ENCODE results near the gene SNX5.

Gene SNX5

GRCh38 chr20:17912916-17913315 lies 55.7 kb downstream of the SNX5 start:
- no peak for DNase-seq

DNA sequence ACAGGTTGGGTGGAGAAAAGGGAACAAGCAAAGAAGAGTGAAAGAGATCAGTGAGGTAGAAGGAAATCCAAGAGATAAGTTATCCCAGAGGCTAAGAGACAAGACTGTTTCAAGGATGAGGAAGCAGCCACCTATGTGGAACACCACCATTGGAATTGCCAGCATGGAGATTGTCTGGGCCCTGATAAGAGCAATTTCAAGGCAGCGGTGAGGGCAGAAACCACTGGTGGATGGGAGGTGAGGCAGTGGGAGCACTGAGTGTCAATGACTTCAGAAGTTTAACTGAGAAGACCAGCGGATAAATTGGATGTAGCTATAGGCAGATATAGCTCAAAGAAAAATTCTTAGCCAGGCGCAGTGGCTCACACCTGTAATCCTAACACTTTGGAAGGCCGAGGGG lies 56.7 kb downstream of the SNX5 start:
- DNase-seq = no peak

GRCh38 chr20:17910828-17911294 lies 57.7 kb downstream of the SNX5 start:
- DNase-seq = no peak

DNA sequence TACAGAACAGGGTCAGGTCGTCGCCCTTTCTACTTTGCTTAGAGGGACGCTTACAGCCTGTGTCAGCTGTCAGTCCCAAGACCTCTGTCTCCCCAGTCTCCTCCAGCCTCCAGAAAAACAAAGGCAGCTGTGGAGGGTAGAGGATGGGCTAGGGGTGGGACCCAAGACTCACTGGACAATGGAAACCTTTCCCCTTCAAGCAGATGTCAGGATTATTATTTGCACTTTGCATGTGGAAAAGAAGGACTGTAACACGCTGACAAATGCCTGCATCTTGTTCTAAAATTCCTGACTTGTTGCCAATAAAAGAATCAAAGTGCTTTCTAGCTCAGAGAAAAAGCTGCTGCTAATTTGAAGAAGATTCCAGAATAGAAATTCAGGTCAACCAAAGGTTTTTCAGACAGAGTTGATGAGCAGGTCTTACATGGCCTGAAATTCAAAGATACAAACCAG lies 58.7 kb downstream of the SNX5 start:
- no peak for DNase-seq

GRCh38 chr20:17905544-17905943 lies 63.0 kb downstream of the SNX5 start:
- DNase-seq = no peak

DNA sequence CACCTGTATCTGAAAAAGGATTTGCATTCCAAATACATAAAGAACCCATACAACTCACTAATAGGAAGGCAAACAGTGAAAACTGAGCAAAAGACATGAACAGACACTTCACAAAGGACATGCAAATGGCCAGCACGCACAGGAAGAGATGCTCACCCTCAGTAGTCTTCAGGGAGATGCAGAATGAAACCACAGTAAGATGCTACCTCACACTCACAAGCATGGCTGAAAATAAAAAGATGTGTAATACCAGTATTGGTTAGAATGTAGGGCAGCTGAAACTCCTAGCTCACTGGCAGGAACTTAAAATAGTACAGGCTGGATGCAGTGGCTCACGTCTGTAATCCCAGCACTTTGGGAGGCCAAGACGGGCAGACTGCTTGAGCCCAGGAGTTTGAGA lies 64.6 kb downstream of the SNX5 start:
- no peak for DNase-seq

- no peak for DNase-seq
Observed at GRCh38 chr20:17902531-17903083, 66.0 kb downstream of the SNX5 start.

- DNase-seq = no peak
Observed at GRCh38 chr20:17901971-17902370, 66.6 kb downstream of the SNX5 start.

GRCh38 chr20:17898548-17898994 lies 70.0 kb downstream of the SNX5 start:
- DNase-seq = peak; percentile 54

GRCh38 chr20:17897566-17898307 lies 70.9 kb downstream of the SNX5 start:
- no peak for DNase-seq

GRCh38 chr20:17896771-17897369 lies 71.7 kb downstream of the SNX5 start:
- no peak for DNase-seq

DNA sequence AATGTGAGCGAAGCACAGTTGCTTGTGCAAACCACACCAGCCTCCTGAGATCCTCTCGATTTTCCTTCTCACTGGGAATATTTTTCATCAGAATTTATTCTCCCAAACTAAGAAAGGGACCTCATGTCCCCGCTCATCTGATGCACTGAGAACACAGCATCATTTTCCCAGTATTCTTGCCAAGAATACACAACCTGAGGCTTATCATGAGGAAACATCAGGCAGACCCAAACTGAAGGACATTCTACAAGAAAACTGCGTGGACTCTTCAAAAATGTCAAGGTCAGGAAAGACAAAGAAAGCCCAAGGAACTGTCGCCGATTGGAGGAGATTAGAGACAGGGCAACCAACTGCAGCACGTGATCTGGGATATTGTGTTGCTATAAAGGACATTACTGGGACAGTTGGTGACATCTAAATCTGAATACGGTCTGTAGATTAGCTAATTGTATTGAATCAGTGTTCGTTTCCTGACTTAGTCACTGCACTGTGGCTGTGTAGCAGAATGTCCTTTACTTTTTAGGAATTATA lies 72.3 kb downstream of the SNX5 start:
- no peak for DNase-seq

DNA sequence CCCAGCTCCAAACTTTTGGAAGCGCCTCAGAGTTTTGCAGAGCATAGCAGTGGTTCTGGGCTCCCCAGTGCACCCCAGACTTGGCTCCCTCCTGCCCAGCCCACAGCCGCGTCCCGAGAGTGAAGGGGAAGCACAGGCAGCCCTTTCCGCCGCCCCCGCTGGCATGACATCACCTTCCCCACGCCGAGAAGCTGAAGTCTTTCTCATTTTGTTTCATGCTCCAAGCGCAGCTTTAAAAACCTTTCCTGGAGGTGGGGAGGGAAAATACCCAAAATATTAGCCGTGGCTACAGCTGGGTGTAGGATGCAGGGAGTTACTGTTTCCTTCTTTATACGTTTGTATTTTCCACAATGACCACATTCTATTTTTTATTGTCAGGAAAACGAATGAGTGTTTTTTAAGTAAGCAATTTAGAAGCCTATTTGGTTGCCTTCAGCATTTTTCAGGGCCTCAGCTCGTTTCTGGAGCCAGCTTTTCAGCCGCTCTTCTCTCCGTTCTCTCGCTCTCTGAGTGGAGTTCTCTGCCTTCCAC lies 72.9 kb downstream of the SNX5 start:
- DNase-seq = peak; percentile 30

- DNase-seq = no peak
Observed at GRCh38 chr20:17893445-17893844, 75.1 kb downstream of the SNX5 start.

DNA sequence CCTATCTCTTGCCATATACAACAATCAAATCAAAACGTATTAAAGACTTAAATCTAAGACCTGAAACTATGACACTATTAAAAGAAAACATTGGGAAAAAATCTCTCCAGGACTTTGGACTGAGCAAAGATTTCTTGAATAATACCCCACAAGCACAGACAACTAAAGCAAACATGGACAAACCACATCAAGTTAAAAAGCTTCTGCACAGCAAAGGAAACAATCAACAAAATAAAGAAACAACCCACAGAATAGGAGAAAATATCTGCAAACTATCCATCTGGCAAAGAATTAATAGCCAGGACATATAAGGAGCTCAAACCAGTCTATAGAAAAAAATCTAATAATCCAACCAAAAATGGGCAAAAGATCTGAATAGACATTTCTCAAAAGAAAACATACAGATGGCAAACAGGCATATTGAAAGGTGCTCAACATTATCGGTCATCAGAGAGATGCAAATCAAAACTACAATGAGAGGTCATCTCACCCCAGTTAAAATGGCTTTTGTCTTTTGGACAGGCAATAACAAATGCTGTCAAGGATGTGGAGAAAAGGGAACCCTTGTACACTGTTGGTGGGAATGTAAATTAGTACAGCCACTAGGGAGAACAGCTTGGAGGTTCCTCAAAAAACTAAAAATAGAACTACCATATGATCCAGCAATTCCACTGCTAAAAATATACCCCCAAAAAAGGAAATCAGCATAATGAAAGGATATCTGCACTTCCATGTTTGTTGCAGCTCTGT lies 76.2 kb downstream of the SNX5 start:
- DNase-seq = no peak
